OCI-LY3 (cell line): ENCODE measurements around the gene CCDC172.
"Not testable (repeated sequence)": the region's sequence is repeated elsewhere in the genome, so short reads cannot be mapped to it uniquely, and the experiment has no call there.

Experiments used
- H2AFZ ChIP-seq: fragments of 200-600, 300-600 bp; shearing (Covaris generic); 2 replicates; pipeline ENCODE4 v1.6.0; 2014; ENCODE audit warnings: antibody characterized with exemption, low read depth, low read length
- H3K27ac ChIP-seq: fragments of 200-600, 300-600 bp; sonication (generic); 2 replicates; pipeline ENCODE4 v1.5.1; 2014; ENCODE audit warnings: mild to moderate bottlenecking, low read length, moderate library complexity, mixed read lengths
- H3K27me3 ChIP-seq: fragments of 200-600, 300-600 bp; sonication (generic); 2 replicates; pipeline ENCODE4 v1.6.1; 2014; ENCODE audit warnings: low read depth, low read length, mixed read lengths
- H3K36me3 ChIP-seq: fragments of 200-600, 300-600 bp; sonication (generic); replicated peaks from 2 replicates; pipeline ENCODE3; 2014; ENCODE audit warnings: low read depth, low read length, mixed read lengths
- H3K4me1 ChIP-seq: fragments of 300-600, 200-600 bp; sonication (generic); 2 replicates; pipeline ENCODE4 v1.6.1; 2014; ENCODE audit warnings: low read length, mixed read lengths
- H3K4me2 ChIP-seq: fragments of 200-600, 300-600 bp; sonication (generic); 2 replicates; pipeline ENCODE4 v1.6.1; 2014; ENCODE audit warnings: low read length, mixed read lengths
- H3K4me3 ChIP-seq: fragments of 300-600, 200-600 bp; sonication (generic); 2 replicates; pipeline ENCODE4 v1.5.1; 2014; ENCODE audit warnings: antibody characterized with exemption, mild to moderate bottlenecking, low read length, moderate library complexity
- H3K79me2 ChIP-seq: fragments of 300-600, 200-600 bp; shearing (Covaris generic); 2 replicates; pipeline ENCODE4 v1.6.1; 2014; ENCODE audit warnings: mild to moderate bottlenecking, low read length, mixed read lengths
- H3K9ac ChIP-seq: fragments of 300-600, 200-600 bp; shearing (Covaris generic); 2 replicates; pipeline ENCODE4 v1.6.0; 2014; ENCODE audit warnings: mild to moderate bottlenecking, low read length, moderate library complexity
- H3K9me3 ChIP-seq: fragments of 200-600, 300-600 bp; shearing (Covaris generic); 2 replicates; pipeline ENCODE4 v1.6.1; 2014; ENCODE audit warnings: low read length, mixed read lengths; ENCODE audit not compliant: insufficient read depth
- H4K20me1 ChIP-seq: fragments of 200-600, 300-600 bp; sonication (generic); 2 replicates; pipeline ENCODE4 v1.6.1; 2016; ENCODE audit warnings: low read length, mixed read lengths; ENCODE audit not compliant: insufficient read depth
- EZH2phosphoT487 ChIP-seq: fragments of 200-600 bp; shearing (Covaris generic); IDR thresholded peaks from 2 replicates; pipeline ENCODE4 v1.6.1; 2018; ENCODE audit warnings: antibody characterized with exemption, mixed run types, low read depth
- TF ChIP-seq, protein P1 (sequence below): fragments of 200-600, 300-600 bp; sonication (generic); IDR thresholded peaks from 2 replicates; pipeline ENCODE4 v1.5.1; 2014; ENCODE audit warnings: antibody characterized with exemption, low read length, low read depth

Gene CCDC172

DNA sequence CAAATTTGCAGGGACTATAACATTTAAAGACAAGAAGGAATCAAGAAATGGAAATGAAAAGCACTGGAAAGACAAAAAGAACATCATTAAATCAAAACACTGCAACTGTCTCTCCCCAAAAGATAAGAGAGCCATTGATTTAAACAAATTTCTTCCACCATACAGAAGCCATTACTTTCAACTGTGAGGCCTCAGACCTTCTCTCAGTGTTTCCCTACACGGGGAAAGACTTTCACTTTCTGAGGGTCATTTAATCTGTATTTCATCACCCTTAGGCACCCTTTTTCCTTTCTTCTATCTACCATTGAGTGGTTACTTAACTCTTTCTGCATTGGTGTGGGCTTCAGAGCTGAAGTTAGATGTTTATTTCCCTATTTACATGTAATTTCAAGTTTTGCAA lies 47.5 kb downstream of the CCDC172 start:
- Histone ChIP-seq H3K4me3 (no peak overlapping the region), H3K9me3 (no peaks in the 10 kb centered on the region), H3K36me3 (no peaks in the 10 kb centered on the region), H3K4me1 (no peaks in the 10 kb centered on the region), H2AFZ (no peak overlapping the region), H3K79me2 (no peaks in the 10 kb centered on the region), H3K27me3 (no peaks in the 10 kb centered on the region), H3K4me2 (no peak overlapping the region), H3K9ac (no peak overlapping the region), H3K27ac (no peak overlapping the region), H4K20me1 (no peaks in the 10 kb centered on the region)
- no peak for TF ChIP-seq EZH2phosphoT487
- TF ChIP-seq, protein P1, sequence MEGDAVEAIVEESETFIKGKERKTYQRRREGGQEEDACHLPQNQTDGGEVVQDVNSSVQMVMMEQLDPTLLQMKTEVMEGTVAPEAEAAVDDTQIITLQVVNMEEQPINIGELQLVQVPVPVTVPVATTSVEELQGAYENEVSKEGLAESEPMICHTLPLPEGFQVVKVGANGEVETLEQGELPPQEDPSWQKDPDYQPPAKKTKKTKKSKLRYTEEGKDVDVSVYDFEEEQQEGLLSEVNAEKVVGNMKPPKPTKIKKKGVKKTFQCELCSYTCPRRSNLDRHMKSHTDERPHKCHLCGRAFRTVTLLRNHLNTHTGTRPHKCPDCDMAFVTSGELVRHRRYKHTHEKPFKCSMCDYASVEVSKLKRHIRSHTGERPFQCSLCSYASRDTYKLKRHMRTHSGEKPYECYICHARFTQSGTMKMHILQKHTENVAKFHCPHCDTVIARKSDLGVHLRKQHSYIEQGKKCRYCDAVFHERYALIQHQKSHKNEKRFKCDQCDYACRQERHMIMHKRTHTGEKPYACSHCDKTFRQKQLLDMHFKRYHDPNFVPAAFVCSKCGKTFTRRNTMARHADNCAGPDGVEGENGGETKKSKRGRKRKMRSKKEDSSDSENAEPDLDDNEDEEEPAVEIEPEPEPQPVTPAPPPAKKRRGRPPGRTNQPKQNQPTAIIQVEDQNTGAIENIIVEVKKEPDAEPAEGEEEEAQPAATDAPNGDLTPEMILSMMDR, result no peak

DNA sequence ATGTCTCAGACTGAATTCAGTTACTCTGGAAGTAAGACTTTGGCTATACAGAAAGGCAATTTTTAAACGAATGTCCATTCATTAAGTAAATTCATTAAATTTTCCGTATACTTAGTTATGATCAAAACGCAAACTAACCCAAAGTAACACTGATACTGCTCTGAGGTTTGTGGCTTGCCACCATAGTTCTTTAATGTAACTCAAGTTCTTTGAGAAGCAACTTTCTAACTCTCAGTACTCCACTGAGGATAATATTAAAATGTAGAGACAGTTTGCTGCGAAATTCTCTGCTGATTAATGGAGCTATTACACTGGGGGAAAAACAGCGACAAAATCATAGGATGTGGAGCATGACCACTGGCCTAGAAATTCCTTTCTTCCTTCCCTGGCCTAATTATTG lies 58.0 kb downstream of the CCDC172 start:
- H3K9ac ChIP-seq, result no peak overlapping the region
- H3K27me3 ChIP-seq, result no peaks in the 10 kb centered on the region
- H3K4me3 ChIP-seq, result no peak overlapping the region
- TF ChIP-seq, protein P1, result no peak
- TF ChIP-seq EZH2phosphoT487, result no peak
- no peaks in the 10 kb centered on the region for H3K36me3 ChIP-seq
- no peak overlapping the region for H2AFZ ChIP-seq
- H3K27ac ChIP-seq, result no peak overlapping the region
- no peaks in the 10 kb centered on the region for H3K9me3 ChIP-seq
- no peaks in the 10 kb centered on the region for H4K20me1 ChIP-seq
- no peaks in the 10 kb centered on the region for H3K79me2 ChIP-seq
- no peaks in the 10 kb centered on the region for H3K4me1 ChIP-seq
- no peak overlapping the region for H3K4me2 ChIP-seq

GRCh38 chr10:116385311-116385710 lies 61.1 kb downstream of the CCDC172 start:
- TF ChIP-seq, protein P1, result no peak
- TF ChIP-seq EZH2phosphoT487, result no peak
- Histone ChIP-seq H3K9me3 (no peaks in the 10 kb centered on the region), H2AFZ (no peak overlapping the region), H3K27me3 (no peaks in the 10 kb centered on the region), H3K27ac (no peak overlapping the region), H3K4me2 (no peak overlapping the region), H3K36me3 (no peaks in the 10 kb centered on the region), H3K4me1 (no peaks in the 10 kb centered on the region), H4K20me1 (no peaks in the 10 kb centered on the region), H3K9ac (no peak overlapping the region), H3K79me2 (no peaks in the 10 kb centered on the region), H3K4me3 (no peak overlapping the region)

GRCh38 chr10:116385994-116386809 lies 62.0 kb downstream of the CCDC172 start:
- Histone ChIP-seq H3K27me3 (no peaks in the 10 kb centered on the region), H3K4me1 (no peaks in the 10 kb centered on the region)
- TF ChIP-seq, protein P1, result peak; percentile 42
- TF ChIP-seq EZH2phosphoT487, result no peak

DNA sequence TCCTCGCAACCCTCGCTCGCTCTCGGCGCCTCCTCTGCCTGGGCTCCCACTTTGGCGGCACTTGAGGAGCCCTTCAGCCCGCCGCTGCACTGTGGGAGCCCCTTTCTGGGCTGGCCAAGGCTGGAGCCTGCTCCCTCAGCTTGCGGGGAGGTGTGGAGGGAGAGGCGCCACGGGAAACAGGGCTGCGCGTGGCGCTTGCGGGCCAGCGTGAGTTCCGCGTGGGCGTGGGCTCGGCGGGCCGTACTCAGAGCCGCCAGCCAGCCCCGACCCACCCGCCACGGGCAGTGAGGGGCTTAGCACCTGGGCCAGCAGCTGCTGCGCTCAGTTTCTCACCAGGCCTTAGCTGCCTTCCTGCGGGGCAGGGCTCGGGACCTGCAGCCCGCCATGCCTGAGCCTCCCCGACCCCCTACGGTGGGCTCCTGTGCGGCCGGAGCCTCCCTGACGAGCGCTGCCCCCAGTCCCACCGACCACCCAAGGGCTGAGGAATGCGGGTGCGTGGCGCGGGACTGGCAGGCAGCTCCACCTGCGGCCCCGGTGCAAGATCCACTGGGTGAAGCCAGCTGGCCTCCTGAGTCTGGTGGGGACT lies 69.1 kb downstream of the CCDC172 start:
- H3K4me1 ChIP-seq, H4K20me1 ChIP-seq, H3K27ac ChIP-seq, H3K4me3 ChIP-seq, H2AFZ ChIP-seq, H3K36me3 ChIP-seq, H3K27me3 ChIP-seq, H3K9ac ChIP-seq, H3K9me3 ChIP-seq, H3K79me2 ChIP-seq, H3K4me2 ChIP-seq: not testable (repeated sequence)

More at GRCh38 chr10:116385994-116386809, 62.0 kb downstream of the CCDC172 start:
- Histone ChIP-seq H3K9me3 (no peaks in the 10 kb centered on the region), H2AFZ (no peak overlapping the region), H3K4me2 (no peak overlapping the region), H3K9ac (no peak overlapping the region), H3K4me3 (no peak overlapping the region), H4K20me1 (no peaks in the 10 kb centered on the region), H3K27ac (no peak overlapping the region), H3K79me2 (no peaks in the 10 kb centered on the region), H3K36me3 (no peaks in the 10 kb centered on the region)
